Cardiac muscle cell (in vitro differentiated cells and primary cell): Measurements from ENCODE around the gene CNPY2. TPM values are rescaled to one million over a fixed set of nuclear protein-coding genes. Genes with fewer than 3 reads are reported as not detected.

Source experiments
- DNase-seq, 2 donors: peaks; one replicate each; pipeline versions ENCODE4 v3.0.0 to v3.0.0-alpha.2; 2010 to 2017; ENCODE audit warnings: low read depth in 1 of 2, low spot score in 1 of 2
- H3K27ac ChIP-seq: fragments of 200-600 bp; sonication (generic); 2 replicates; pipeline ENCODE4 v1.5.1; 2016
- H3K27me3 ChIP-seq: fragments of 200-600 bp; sonication (generic); 2 replicates; pipeline ENCODE4 v1.6.0; 2016; ENCODE audit warnings: control low read depth
- H3K36me3 ChIP-seq: fragments of 200-600 bp; sonication (generic); 2 replicates; pipeline ENCODE4 v1.5.1; 2016; ENCODE audit warnings: control low read depth
- H3K4me1 ChIP-seq: fragments of 200-600 bp; sonication (generic); 2 replicates; pipeline ENCODE4 v1.8.1; 2017; ENCODE audit warnings: low read depth, mild to moderate bottlenecking, mixed run types
- H3K4me3 ChIP-seq: fragments of 200-600 bp; sonication (generic); 2 replicates; pipeline ENCODE4 v1.5.1; 2016; ENCODE audit warnings: mild to moderate bottlenecking
- H3K9me3 ChIP-seq: fragments of 200-600 bp; sonication (generic); 2 replicates; pipeline ENCODE4 v1.5.1; 2017; ENCODE audit warnings: low read depth, mild to moderate bottlenecking, control low read depth
- CTCF ChIP-seq: IDR thresholded peaks from 2 replicates; pipeline ENCODE4 v1.5.1; 2012; ENCODE audit warnings: low read depth, mild to moderate bottlenecking, low read length
- polyA plus RNA-seq: library from polyadenylated mRNA; unstranded; fragments of >200 nt; fragmentation: Nextera tagmentation; extraction: Ambion mirVana; gene quantifications from 2 replicates; pipeline ENCODE4 v1.2.1, GENCODE V29; 2016
- total RNA-seq: library from RNA; depleted of rRNA; stranded (reverse); fragments of >200 nt; gene quantifications from 2 replicates; pipeline ENCODE4 v1.2.3, GENCODE V29; 2016

The CNPY2 gene
- total RNA-seq: 85.3 and 107 TPM in 2 replicates
- polyA plus RNA-seq: 245 and 302 TPM in 2 replicates

GRCh38 chr12:56315622-56316473 is at the start of gene CNPY2:
CNPY2 (minus strand) TSS chr12:56315988; CDS start chr12:56315217, 771 bp downstream.
- H3K36me3 ChIP-seq: peaks cover 31% of the 10 kb centered on the region
- no peak for TF ChIP-seq CTCF

DNA sequence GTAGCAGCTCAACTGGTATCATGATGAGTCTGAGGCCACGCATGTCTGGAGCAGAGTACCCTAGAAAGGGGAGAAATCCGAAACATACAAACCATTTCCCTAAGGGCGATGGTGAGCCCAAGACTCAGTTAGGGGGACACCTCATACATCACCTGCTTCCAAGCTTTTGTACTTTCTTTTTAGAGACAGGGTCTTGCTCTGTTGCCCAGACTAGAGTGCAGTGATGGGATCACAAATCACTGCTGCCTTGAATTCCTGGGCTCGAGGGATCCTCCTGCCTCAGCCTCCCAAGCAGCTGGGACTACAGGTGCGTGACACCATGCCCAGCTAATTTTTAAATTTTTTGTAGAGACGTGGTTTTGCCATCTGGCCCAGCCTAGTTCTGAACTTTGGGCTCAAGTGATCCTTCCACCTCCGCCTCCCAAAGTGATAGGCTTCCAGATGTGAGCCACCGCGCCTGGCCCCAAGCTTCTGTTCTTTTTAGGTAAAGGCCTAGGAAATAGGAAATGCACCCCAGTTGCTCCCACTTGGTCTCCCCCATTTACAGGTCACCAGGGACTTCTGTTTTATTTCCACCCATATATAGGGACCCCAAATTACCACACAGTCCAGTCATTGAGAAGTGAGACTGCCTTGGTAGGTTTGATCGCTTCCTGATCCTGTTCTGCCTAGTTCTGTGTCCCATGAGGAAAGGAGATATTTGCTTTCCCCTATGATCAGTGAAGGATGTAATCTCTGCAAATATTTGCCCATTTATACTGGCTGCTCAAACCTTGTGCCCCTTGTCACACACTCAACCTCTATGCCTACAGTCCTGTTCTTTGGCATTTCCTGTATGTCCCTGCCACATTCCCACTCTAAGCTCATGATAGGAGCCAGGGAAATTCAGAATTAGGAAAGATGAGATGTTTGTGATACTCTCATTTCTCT is 46.6 kb upstream of the CNPY2 start, which contains the start of gene APOF:
APOF (minus strand) TSS at position 728 of the 930 bp plus-strand sequence; CDS start at position 616, 112 bp downstream.
- TF ChIP-seq CTCF: no peak
- no peak within 1 kb of the TSS for H3K4me3 ChIP-seq
- H3K9me3 ChIP-seq: no peaks in the 10 kb centered on the region
- H3K36me3 ChIP-seq: no peaks in the 10 kb centered on the region
- H3K4me1 ChIP-seq: peaks cover 6% of the 10 kb centered on the region
- peaks cover 4% of the 10 kb centered on the region for H3K27me3 ChIP-seq
- DNase-seq: no peak
- H3K27ac ChIP-seq: no peak within 1 kb of the TSS

More at GRCh38 chr12:56315622-56316473, at the start of gene CNPY2:
- Histone ChIP-seq H3K9me3 (no peaks in the 10 kb centered on the region), H3K4me1 (peaks cover 5% of the 10 kb centered on the region), H3K4me3 (peak within 1 kb of the TSS; percentile 70), H3K27ac (peak within 1 kb of the TSS; percentile 88), H3K27me3 (no peaks in the 10 kb centered on the region)
- peak; percentile 97 to 98 for DNase-seq

DNA sequence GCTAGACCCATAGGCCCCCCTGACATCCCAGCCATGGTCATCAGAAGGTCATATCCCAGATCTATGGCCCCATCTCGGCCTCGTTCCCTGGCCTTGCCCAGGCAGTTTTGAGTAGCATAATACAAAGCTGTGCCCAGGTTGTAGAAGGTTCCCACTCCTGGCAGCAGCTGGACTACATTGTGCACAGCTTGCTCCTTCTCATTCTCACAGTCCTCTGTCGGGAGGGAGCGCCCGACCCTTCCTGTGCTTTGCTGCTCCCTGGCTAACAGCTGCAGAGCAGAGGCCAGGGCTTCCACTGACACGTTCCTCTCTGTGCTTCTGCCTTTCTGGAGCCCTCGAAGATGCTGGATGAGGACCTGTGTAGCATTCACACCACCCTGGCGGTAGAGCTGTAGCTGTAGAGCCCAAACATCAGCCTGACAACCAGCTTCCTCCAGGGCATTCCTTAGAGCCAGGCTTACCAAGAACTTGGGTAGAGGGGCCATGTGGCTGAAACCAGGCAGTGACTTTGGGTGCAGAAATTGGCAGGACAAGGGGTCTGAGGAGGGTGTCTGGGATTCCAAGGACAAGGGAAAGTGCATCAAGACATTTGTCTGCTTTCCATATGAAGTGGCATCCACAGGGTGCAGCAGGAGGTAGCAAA is 45.8 kb upstream of the CNPY2 start:
- H3K27ac ChIP-seq: no peak overlapping the region
- no peaks in the 10 kb centered on the region for H3K36me3 ChIP-seq
- no peaks in the 10 kb centered on the region for H3K9me3 ChIP-seq
- peaks cover 4% of the 10 kb centered on the region for H3K27me3 ChIP-seq
- no peak for DNase-seq
- TF ChIP-seq CTCF: no peak
- peaks cover 6% of the 10 kb centered on the region for H3K4me1 ChIP-seq
- H3K4me3 ChIP-seq: no peak overlapping the region

DNA sequence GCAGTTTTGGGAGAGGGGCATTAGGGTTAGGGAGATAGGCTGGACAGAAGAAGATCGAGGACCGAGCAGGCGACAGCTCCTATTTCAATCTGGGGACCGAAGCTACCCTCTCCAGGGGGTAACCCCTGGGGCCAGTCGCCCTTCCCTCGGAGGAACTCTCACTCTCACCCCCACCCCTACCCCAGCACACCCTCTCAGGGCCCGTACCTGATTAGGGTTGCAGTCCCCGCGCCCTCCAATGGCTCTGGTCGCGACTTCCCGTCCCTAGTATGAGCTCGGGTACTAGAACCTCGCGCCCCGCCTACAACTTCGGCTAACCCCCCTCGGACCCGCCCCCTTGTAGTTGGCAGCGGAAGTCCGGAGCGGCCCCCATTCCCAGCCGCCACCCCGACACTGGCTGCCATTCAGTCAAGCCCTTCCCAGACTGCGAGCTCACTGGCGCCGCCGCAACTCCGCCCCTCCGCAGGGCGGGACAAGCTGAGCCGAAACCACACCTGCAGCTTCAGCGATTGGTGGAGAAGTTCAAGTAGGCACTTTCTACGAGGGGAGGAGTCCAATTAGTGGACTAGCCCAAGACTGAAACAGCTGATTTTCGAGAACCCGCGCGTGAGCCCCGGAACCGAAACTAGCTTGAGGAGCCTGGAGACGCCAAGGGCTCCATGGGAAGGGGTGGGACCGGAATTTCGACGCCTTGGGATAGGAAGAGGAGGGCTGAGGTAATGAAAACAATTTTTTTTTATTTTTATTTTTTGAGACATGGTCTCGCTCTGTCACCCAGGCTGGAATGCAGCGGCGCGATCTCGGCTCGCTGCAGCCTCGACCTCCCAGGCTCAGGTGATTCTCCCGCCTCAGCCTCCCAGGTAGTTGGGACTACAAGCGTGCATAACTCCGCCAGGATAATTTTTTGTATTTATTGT is 44.3 kb upstream of the CNPY2 start, which contains the start of gene STAT2:
STAT2 (minus strand) TSS at position 257 of the 917 bp plus-strand sequence. CDS start 3,536 bp downstream, outside the sequence.
- TF ChIP-seq CTCF: no peak
- peaks cover 4% of the 10 kb centered on the region for H3K27me3 ChIP-seq
- H3K36me3 ChIP-seq: peaks cover 4% of the 10 kb centered on the region
- peak within 1 kb of the TSS; percentile 52 for H3K27ac ChIP-seq
- H3K4me3 ChIP-seq: peak within 1 kb of the TSS; percentile 73
- DNase-seq: peak; percentile 99 to 100
- no peaks in the 10 kb centered on the region for H3K9me3 ChIP-seq
- H3K4me1 ChIP-seq: peaks cover 6% of the 10 kb centered on the region
